ENCODE results near the gene ARNT2.

Gene ARNT2

DNA sequence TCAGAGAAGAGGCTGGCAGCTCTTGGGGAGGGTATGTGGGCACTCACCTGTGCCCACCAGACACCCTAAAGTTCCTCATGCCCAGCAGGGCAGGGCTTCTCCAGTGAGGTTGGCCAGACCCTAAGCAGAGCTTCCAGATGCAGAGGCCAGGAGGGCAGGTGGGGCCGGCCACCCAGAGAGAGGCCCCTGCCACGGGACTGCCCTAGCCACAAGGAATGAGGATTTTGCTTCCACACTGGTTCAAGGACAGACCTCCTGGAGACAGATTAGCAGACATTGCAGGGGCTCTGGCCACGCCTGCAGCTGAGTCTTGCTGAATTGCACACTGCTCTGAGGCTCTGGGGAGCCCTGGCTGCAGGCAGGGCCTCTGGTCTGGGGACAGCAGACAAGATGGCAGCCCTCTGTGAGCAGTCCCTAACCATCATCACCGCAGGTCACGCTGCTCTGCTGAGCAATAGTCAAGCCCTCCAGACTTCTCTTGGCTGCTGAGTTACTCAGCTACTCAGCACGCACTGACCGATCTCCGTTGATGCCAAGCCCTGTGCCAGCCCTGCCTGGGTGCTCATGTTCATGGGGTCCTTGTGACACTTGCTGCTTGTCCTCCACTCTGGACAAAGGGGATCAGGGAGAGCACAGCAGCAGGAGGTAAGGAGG lies 173.5 kb downstream of the ARNT2 start:
- Histone ChIP-seq H3K36me3 (ENCODE audit: control insufficient read depth, insufficient read depth, low read length) (no peaks in the 10 kb centered on the region), H3K27me3 (replicated peaks; ENCODE audit: control insufficient read depth, insufficient read depth, low read length) (peaks cover 2% of the 10 kb centered on the region; the same call in 1 of the 2 replicates), H3K4me3 (replicated peaks; ENCODE audit: low read depth, low read length) (no peak overlapping the region)
- no peak for DNase-seq (ENCODE audit: extremely low read depth, insufficient read length)
- TF ChIP-seq, protein P1, sequence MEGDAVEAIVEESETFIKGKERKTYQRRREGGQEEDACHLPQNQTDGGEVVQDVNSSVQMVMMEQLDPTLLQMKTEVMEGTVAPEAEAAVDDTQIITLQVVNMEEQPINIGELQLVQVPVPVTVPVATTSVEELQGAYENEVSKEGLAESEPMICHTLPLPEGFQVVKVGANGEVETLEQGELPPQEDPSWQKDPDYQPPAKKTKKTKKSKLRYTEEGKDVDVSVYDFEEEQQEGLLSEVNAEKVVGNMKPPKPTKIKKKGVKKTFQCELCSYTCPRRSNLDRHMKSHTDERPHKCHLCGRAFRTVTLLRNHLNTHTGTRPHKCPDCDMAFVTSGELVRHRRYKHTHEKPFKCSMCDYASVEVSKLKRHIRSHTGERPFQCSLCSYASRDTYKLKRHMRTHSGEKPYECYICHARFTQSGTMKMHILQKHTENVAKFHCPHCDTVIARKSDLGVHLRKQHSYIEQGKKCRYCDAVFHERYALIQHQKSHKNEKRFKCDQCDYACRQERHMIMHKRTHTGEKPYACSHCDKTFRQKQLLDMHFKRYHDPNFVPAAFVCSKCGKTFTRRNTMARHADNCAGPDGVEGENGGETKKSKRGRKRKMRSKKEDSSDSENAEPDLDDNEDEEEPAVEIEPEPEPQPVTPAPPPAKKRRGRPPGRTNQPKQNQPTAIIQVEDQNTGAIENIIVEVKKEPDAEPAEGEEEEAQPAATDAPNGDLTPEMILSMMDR (IDR thresholded peaks at IDR 0.05; ENCODE audit: insufficient read depth, low read length, poor library complexity, severe bottlenecking), result no peak

DNA sequence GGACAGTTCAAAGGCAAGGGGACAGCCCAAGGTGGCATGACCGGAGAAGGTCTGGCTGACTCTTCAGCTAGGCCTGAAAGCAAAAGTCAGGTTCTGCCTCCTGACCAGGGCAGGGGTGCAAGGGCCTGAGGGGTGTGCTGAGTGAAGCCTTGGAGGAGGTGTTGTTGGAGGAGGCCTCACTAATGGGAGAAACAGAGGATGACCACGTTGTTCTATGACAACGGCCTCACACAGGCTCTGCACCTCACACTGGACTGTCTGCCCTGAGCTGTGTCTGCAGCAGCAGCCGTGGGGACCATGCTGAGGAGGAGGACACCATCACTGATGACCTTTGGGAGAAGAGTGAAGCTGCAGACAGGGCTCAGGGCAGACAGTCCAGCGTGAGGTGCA lies 174.0 kb downstream of the ARNT2 start:
- H3K4me3 ChIP-seq (replicated peaks; ENCODE audit: low read depth, low read length), result no peak overlapping the region
- no peak for DNase-seq (ENCODE audit: extremely low read depth, insufficient read length)
- H3K27me3 ChIP-seq (replicated peaks; ENCODE audit: control insufficient read depth, insufficient read depth, low read length), result peaks cover 2% of the 10 kb centered on the region; the same call in 1 of the 2 replicates
- no peaks in the 10 kb centered on the region for H3K36me3 ChIP-seq (ENCODE audit: control insufficient read depth, insufficient read depth, low read length)
- TF ChIP-seq, protein P1 (IDR thresholded peaks at IDR 0.05; ENCODE audit: insufficient read depth, low read length, poor library complexity, severe bottlenecking), result no peak

DNA sequence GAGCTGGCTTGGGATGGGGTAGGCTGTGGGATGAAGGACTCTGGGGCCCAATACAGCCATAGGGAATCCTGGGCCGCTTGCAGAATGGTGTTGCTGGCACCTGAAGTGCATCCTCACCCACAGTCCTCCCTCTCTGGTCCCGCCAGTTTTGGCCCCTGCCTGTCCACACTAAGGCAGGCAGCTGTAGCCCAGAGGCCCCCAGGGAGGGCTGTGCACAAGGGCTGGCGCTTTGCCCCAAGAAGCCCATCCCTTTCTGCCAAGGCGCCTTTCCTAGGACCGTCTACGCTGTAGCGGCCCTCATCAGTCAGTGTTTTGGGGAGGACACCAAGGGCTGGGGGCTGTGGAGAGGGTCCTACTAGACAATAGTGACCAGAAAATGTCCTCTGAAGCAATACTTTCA lies 174.7 kb downstream of the ARNT2 start:
- TF ChIP-seq, protein P1 (IDR thresholded peaks at IDR 0.05; ENCODE audit: insufficient read depth, low read length, poor library complexity, severe bottlenecking), result no peak
- Histone ChIP-seq H3K27me3 (replicated peaks; ENCODE audit: control insufficient read depth, insufficient read depth, low read length) (peaks cover 2% of the 10 kb centered on the region; the same call in 1 of the 2 replicates), H3K36me3 (ENCODE audit: control insufficient read depth, insufficient read depth, low read length) (no peaks in the 10 kb centered on the region), H3K4me3 (replicated peaks; ENCODE audit: low read depth, low read length) (no peak overlapping the region)
- no peak for DNase-seq (ENCODE audit: extremely low read depth, insufficient read length)

DNA sequence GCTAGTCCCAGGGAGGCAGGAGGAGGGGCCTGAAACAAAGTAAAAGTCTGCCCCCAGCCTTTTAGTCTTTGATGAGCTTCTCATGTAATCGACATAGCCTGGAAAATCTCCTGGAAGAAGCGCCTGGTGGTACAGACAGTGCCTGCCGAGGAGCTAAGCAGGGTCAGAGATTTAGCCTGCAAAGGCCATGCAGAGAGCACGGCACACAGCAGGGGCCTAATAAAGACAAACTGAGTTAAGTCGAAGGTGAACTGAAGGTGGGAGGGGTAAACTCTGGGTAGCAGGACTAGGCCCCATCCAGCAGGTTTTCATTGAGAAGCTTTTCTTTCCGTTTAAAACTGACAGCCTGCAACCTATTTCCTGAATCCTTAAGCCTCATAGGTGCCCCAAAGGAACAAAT lies 175.4 kb downstream of the ARNT2 start:
- TF ChIP-seq, protein P1 (IDR thresholded peaks at IDR 0.05; ENCODE audit: insufficient read depth, low read length, poor library complexity, severe bottlenecking), result no peak
- no peak for DNase-seq (ENCODE audit: extremely low read depth, insufficient read length)
- Histone ChIP-seq H3K4me3 (replicated peaks; ENCODE audit: low read depth, low read length) (no peak overlapping the region), H3K36me3 (ENCODE audit: control insufficient read depth, insufficient read depth, low read length) (no peaks in the 10 kb centered on the region), H3K27me3 (replicated peaks; ENCODE audit: control insufficient read depth, insufficient read depth, low read length) (0 out of 2 replicates have a peak, but pooled peaks cover 2% of the 10 kb centered on the region)

DNA sequence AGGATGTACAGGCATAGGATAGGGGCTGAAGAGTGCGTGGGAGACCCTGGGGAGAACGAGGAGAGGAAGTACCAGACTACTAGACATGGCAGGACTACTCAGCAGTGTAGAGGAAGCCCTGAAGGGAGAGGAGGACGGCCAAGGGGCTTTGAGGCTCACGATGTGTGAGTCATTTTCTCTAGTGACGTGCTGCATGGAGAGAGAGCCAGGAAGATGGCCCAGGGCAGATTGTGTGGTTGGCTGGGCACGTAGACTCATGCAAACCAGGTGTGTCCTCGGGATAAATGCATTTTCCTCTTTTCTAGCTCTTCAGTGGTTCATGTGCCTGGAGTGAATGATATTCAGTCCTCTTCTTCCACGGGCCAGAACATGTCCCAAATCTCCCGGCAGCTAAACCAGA lies 175.9 kb downstream of the ARNT2 start:
- Histone ChIP-seq H3K36me3 (ENCODE audit: control insufficient read depth, insufficient read depth, low read length) (no peaks in the 10 kb centered on the region), H3K27me3 (replicated peaks; ENCODE audit: control insufficient read depth, insufficient read depth, low read length) (0 out of 2 replicates have a peak, but pooled peaks cover 2% of the 10 kb centered on the region), H3K4me3 (replicated peaks; ENCODE audit: low read depth, low read length) (no peak overlapping the region)
- TF ChIP-seq, protein P1 (IDR thresholded peaks at IDR 0.05; ENCODE audit: insufficient read depth, low read length, poor library complexity, severe bottlenecking), result no peak
- no peak for DNase-seq (ENCODE audit: extremely low read depth, insufficient read length)
